Panc1 (cell line): Measurements from ENCODE around the gene RGL4.

Experiments
- POLR2AphosphoS5 ChIP-seq: IDR thresholded peaks from 2 replicates; pipeline ENCODE4 v1.6.1; 2012; ENCODE audit warnings: mild to moderate bottlenecking, low read depth, low read length, moderate library complexity
- SIN3A ChIP-seq: IDR thresholded peaks from 2 replicates; pipeline ENCODE4 v1.6.1; 2012; ENCODE audit warnings: low read depth, mild to moderate bottlenecking, low read length, moderate library complexity, borderline replicate concordance; ENCODE audit not compliant: insufficient read depth
- TCF7L2 ChIP-seq: IDR thresholded peaks from 2 replicates; pipeline ENCODE4 v1.6.1; 2011; ENCODE audit warnings: mild to moderate bottlenecking, low read depth, low read length, inconsistent platforms
- TF ChIP-seq, protein P1 (sequence below): fragments of 450-650 bp; IDR thresholded peaks from 2 replicates; pipeline ENCODE4 v1.5.1; 2017; ENCODE audit warnings: mild to moderate bottlenecking

DNA sequence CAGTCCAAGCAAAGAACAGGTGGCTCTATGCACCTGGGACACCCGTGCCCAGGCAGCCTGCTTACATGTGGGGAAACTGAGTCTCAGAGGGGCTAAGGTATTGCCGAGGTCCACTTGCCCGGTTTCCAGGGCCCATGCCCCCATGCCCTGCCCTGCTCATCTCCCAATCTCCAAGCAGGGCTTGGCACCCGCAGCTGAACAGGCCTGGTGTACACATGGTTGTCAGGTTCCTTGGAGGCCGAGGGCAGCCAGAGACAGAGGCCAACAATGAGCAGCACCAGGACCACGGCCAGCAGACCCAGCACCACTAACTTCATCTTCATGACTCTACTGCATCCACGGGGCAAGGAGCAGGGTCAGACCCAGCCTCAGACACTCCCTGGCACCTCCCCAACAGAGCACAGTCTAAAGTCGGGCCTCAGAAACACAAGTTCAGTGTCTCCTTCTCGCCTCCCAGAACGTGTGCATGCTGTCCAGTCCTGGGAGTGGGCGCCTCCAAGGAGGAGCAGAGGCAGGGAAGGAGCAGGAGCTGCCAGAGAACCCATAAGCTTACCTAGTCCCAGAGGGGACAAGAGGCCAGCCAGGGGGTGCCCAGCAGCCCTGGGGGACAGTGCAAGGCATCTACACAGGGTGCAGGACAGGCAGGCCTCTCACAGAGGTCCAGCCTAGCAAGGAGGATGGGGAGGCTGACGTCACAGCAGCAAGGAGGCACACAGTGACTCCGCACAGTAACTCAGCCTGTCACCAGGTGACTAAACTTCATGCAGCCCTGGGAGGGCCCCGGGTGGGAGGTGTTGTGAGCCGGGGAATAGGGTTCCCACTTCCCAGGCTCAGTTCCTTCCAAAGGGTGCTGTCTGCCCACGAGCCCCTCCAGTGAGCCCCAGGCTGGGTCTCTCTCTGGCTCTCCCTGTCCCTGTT, 20.2 kb upstream of the RGL4 start:
- TF ChIP-seq, protein P1, sequence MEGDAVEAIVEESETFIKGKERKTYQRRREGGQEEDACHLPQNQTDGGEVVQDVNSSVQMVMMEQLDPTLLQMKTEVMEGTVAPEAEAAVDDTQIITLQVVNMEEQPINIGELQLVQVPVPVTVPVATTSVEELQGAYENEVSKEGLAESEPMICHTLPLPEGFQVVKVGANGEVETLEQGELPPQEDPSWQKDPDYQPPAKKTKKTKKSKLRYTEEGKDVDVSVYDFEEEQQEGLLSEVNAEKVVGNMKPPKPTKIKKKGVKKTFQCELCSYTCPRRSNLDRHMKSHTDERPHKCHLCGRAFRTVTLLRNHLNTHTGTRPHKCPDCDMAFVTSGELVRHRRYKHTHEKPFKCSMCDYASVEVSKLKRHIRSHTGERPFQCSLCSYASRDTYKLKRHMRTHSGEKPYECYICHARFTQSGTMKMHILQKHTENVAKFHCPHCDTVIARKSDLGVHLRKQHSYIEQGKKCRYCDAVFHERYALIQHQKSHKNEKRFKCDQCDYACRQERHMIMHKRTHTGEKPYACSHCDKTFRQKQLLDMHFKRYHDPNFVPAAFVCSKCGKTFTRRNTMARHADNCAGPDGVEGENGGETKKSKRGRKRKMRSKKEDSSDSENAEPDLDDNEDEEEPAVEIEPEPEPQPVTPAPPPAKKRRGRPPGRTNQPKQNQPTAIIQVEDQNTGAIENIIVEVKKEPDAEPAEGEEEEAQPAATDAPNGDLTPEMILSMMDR: no peak
- TF ChIP-seq TCF7L2: no peak
- TF ChIP-seq POLR2AphosphoS5: no peak
- TF ChIP-seq SIN3A: no peak
